H1 (cell line): ENCODE data around the gene MRTFA.

ENCODE experiments used
- EZH2 ChIP-seq: fragments of 200-600 bp; sonication (generic); IDR thresholded peaks from 2 replicates; pipeline ENCODE4 v1.7.1; 2012; ENCODE audit warnings: low read depth, mild to moderate bottlenecking, moderate library complexity, low read length, inconsistent platforms; ENCODE audit not compliant: severe bottlenecking
- RXRA ChIP-seq: IDR thresholded peaks from 2 replicates; pipeline ENCODE4 v1.6.1; 2011; ENCODE audit warnings: low read depth, mild to moderate bottlenecking, low read length, moderate library complexity; ENCODE audit not compliant: insufficient read depth

DNA sequence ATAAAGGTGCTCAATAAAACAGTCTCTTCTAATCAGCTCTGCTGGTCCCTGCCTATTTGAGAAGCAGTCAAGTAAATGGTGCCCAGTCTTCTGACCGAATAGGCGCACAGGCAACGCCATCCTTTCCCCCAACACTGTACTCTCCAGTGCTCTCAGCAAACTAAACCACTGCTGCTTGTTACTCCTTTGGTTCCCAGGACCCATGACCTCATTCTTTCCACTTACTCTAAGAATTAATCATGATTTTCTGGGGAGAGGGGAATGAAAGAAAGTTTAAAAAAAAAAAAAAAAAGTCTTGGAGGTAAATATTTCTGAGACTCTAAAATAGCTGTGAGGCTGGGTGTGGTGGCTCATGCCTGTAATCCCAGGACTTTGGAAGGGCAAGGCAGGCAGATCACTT lies 202.4 kb downstream of the MRTFA start:
- no peak for TF ChIP-seq RXRA
- TF ChIP-seq EZH2: no peak
